Lung (tissue), 12 donors: ENCODE measurements around the gene NES. TPM values are rescaled to one million over a fixed set of nuclear protein-coding genes. Genes with fewer than 3 reads are reported as not detected.

Source experiments
- ATAC-seq: fragments of 200-7000 bp; cut with Tn5 transposase; one replicate; pipeline ENCODE4 v1.9.1; 2020; ENCODE audit warnings: moderate number of reproducible peaks; ENCODE audit not compliant: insufficient read depth, low FRiP score
- DNase-seq, 3 donors: peaks; one replicate each; pipeline ENCODE4 v3.0.0-alpha.2; 2013 to 2017
- H3K27ac ChIP-seq, 2 donors: one replicate each; pipeline ENCODE4 v1.5.1; 2013; ENCODE audit warnings: mild to moderate bottlenecking in 2 of 2, moderate library complexity in 2 of 2, control low read depth in 1 of 2, inconsistent platforms in 1 of 2, low read depth in 1 of 2, low read length in 1 of 2
- H3K27me3 ChIP-seq, 3 donors: one replicate each; pipeline ENCODE4 v1.5.1; 2013; ENCODE audit warnings: low read length in 2 of 3; ENCODE audit not compliant: control insufficient read depth in 3 of 3, insufficient read depth in 3 of 3
- H3K36me3 ChIP-seq, 4 donors: one replicate each; pipeline ENCODE4 v1.5.1; 2013; ENCODE audit warnings: low read length in 4 of 4, mild to moderate bottlenecking in 1 of 4, moderate library complexity in 1 of 4; ENCODE audit not compliant: control insufficient read depth in 4 of 4, insufficient read depth in 4 of 4
- H3K4me1 ChIP-seq, 5 donors: one replicate each; pipeline ENCODE4 v1.5.1; 2013; ENCODE audit warnings: low read length in 5 of 5, mild to moderate bottlenecking in 2 of 5, moderate library complexity in 1 of 5; ENCODE audit not compliant: control insufficient read depth in 5 of 5, insufficient read depth in 5 of 5
- H3K4me3 ChIP-seq: one replicate; pipeline ENCODE4 v1.5.1; 2013; ENCODE audit warnings: mild to moderate bottlenecking, control low read depth, moderate library complexity
- H3K9ac ChIP-seq, 2 donors: one replicate each; pipeline ENCODE4 v1.5.1; 2013; ENCODE audit warnings: low read length in 2 of 2, control low read depth in 1 of 2; ENCODE audit not compliant: insufficient read depth in 1 of 2
- H3K9me3 ChIP-seq, 4 donors: one replicate each; pipeline ENCODE4 v1.5.1; 2013; ENCODE audit warnings: low read length in 3 of 4, mild to moderate bottlenecking in 1 of 4, moderate library complexity in 1 of 4; ENCODE audit not compliant: control insufficient read depth in 4 of 4, insufficient read depth in 3 of 4
- CTCF ChIP-seq: IDR thresholded peaks from 2 replicates; pipeline ENCODE4 v1.5.1; 2012; ENCODE audit warnings: mild to moderate bottlenecking; ENCODE audit errors: control extremely low read depth, extremely low read depth
- WGBS, 2 donors: extraction: QIAGEN DNeasy Blood & Tissue Kit; methylation state at CpG; one replicate each; pipeline ENCODE4 v1.1.7; 2013; 5-methylcytosine and 5-hydroxymethylcytosine counted together
- polyA plus RNA-seq, 2 donors: library from polyadenylated mRNA; stranded (reverse); fragments of 200-250 nt; gene quantifications; one replicate each; pipeline ENCODE4 v1.2.1, GENCODE V29; 2013
- total RNA-seq, 2 donors: library from RNA; depleted of rRNA in 1 of 2; stranded (reverse); fragments of >200 nt in 1 of 2; gene quantifications; one replicate each; pipeline ENCODE4 v1.2.1, GENCODE V29; 2014 to 2021
- donor health status: control.
- donor health status: control.
- donor health status: Bipolar disorder and iron deficiency.
- donor health status: healthy.
- donor health status: DM: yes; HTN: yes; CAD: no.

The NES gene
- total and polyA plus RNA-seq, 4 donors = 17.6 to 57.4 (median 34.2) TPM

GRCh38 chr1:156676114-156676819 is 940 bp downstream of the NES start:
- TF ChIP-seq CTCF = no peak
- H3K9ac ChIP-seq = no peak overlapping the region
- H3K4me1 ChIP-seq = peaks cover 6 to 43% (median 8%) of the 10 kb centered on the region in 5 donors
- H3K27ac ChIP-seq = peak overlapping the region; percentile 23 to 94
- WGBS, 2 donors = 13 to 27% methylated on average over 44 to 49 of the region's 49 CpGs
- ATAC-seq = no peak
- H3K4me3 ChIP-seq = peak overlapping the region; percentile 54
- peaks cover 0 to 5% (median 1%) of the 10 kb centered on the region in 4 donors for H3K36me3 ChIP-seq
- no peaks in the 10 kb centered on the region for H3K9me3 ChIP-seq
- DNase-seq = no peak
- peaks cover 0 to 8% (median 7%) of the 10 kb centered on the region in 3 donors for H3K27me3 ChIP-seq

GRCh38 chr1:156675210-156676113 is 1.7 kb downstream of the NES start:
- 60 to 73% methylated on average over 18 of the region's 18 CpGs for WGBS, 2 donors
- Histone ChIP-seq H3K27ac (peak overlapping the region; percentile 32 to 94), H3K9me3 (no peaks in the 10 kb centered on the region), H3K9ac (no peak overlapping the region), H3K27me3 (peaks cover 0 to 8% (median 7%) of the 10 kb centered on the region in 3 donors), H3K4me1 (peaks cover 6 to 43% (median 8%) of the 10 kb centered on the region in 5 donors), H3K36me3 (peaks cover 0 to 5% (median 1%) of the 10 kb centered on the region in 4 donors), H3K4me3 (peak overlapping the region; percentile 54)
- no peak for TF ChIP-seq CTCF
- DNase-seq (peak; percentile 84 to 88 (median 87)), ATAC-seq (no peak)

GRCh38 chr1:156673387-156674121 is 3.7 kb downstream of the NES start:
- H3K9me3 ChIP-seq = peaks cover 0 to 2% (median 0%) of the 10 kb centered on the region in 4 donors
- no peak for TF ChIP-seq CTCF
- H3K9ac ChIP-seq = peak overlapping the region in 1 of 2 donors; percentile 26
- peaks cover 6 to 58% (median 13%) of the 10 kb centered on the region in 5 donors for H3K4me1 ChIP-seq
- DNase-seq (no peak), ATAC-seq (no peak)
- peaks cover 0 to 5% (median 1%) of the 10 kb centered on the region in 4 donors for H3K36me3 ChIP-seq
- peaks cover 0 to 2% (median 0%) of the 10 kb centered on the region in 3 donors for H3K27me3 ChIP-seq
- H3K4me3 ChIP-seq = no peak overlapping the region
- H3K27ac ChIP-seq = peak overlapping the region in 1 of 2 donors; percentile 12
- 58 to 69% methylated on average over 8 of the region's 8 CpGs for WGBS, 2 donors
